Loucy (cell line): Measurements from ENCODE around the gene TSC22D4.

Experiments used
- H2AFZ ChIP-seq: fragments of 200-600 bp; sonication (generic); 2 replicates; pipeline ENCODE4 v1.6.0; 2016; ENCODE audit warnings: antibody characterized with exemption, mild to moderate bottlenecking, low read length, moderate library complexity
- H3F3A ChIP-seq: fragments of 200-600 bp; 2 replicates; pipeline ENCODE4 v1.6.0; 2016; ENCODE audit warnings: antibody characterized with exemption, low read depth, mild to moderate bottlenecking
- H3K27me3 ChIP-seq: fragments of 200-600 bp; sonication (generic); 2 replicates; pipeline ENCODE4 v1.6.1; 2014; ENCODE audit warnings: low read length, mild to moderate bottlenecking; ENCODE audit not compliant: insufficient read depth, poor library complexity, severe bottlenecking
- H3K36me3 ChIP-seq: fragments of 200-600 bp; sonication (generic); 2 replicates; pipeline ENCODE4 v1.6.1; 2016; ENCODE audit warnings: low read length; ENCODE audit not compliant: insufficient read depth
- H3K4me1 ChIP-seq: fragments of 200-600 bp; sonication (generic); 2 replicates; pipeline ENCODE4 v1.5.1; 2014; ENCODE audit warnings: low read length, mild to moderate bottlenecking; ENCODE audit not compliant: insufficient read depth, poor library complexity, severe bottlenecking
- H3K4me2 ChIP-seq: fragments of 200-600 bp; sonication (generic); 2 replicates; pipeline ENCODE4 v1.6.0; 2014; ENCODE audit warnings: antibody characterized with exemption, low read length, low read depth, mild to moderate bottlenecking; ENCODE audit not compliant: poor library complexity, severe bottlenecking
- H3K4me3 ChIP-seq: fragments of 200-600 bp; sonication (generic); 2 replicates; pipeline ENCODE4 v1.5.1; 2014; ENCODE audit warnings: low read length, mild to moderate bottlenecking, mixed read lengths; ENCODE audit not compliant: poor library complexity, severe bottlenecking
- H3K79me2 ChIP-seq: fragments of 200-600 bp; sonication (generic); 2 replicates; pipeline ENCODE4 v1.6.1; 2014; ENCODE audit warnings: low read length; ENCODE audit not compliant: insufficient read depth
- H3K9ac ChIP-seq: fragments of 200-600 bp; sonication (generic); 2 replicates; pipeline ENCODE4 v1.6.0; 2014; ENCODE audit warnings: mild to moderate bottlenecking, low read depth, low read length, moderate library complexity; ENCODE audit not compliant: poor library complexity, severe bottlenecking
- H3K9me2 ChIP-seq: fragments of 200-600 bp; sonication (generic); replicated peaks from 2 replicates; pipeline ENCODE4 v1.6.1; 2016; ENCODE audit warnings: low read depth, low read length, mixed read lengths
- H3K9me3 ChIP-seq: fragments of 200-600 bp; sonication (generic); 2 replicates; pipeline ENCODE4 v1.6.1; 2014; ENCODE audit warnings: mild to moderate bottlenecking, antibody characterized with exemption, low read length, low read depth; ENCODE audit not compliant: insufficient read depth
- H4K20me1 ChIP-seq: fragments of 200-600 bp; sonication (generic); 2 replicates; pipeline ENCODE4 v1.6.0; 2014; ENCODE audit warnings: antibody characterized with exemption, low read length, mild to moderate bottlenecking; ENCODE audit not compliant: insufficient read depth, poor library complexity, severe bottlenecking
- EZH2phosphoT487 ChIP-seq: fragments of 200-600 bp; IDR thresholded peaks from 2 replicates; pipeline ENCODE4 v1.6.1; 2018; ENCODE audit warnings: antibody characterized with exemption, mild to moderate bottlenecking, moderate library complexity, borderline replicate concordance
- TF ChIP-seq, protein P1 (sequence below): fragments of 200-600 bp; sonication (generic); conservative IDR thresholded peaks from 2 replicates; pipeline ENCODE4 v1.5.1; 2014; ENCODE audit warnings: mild to moderate bottlenecking, antibody characterized with exemption, low read length

TSC22D4 gene

GRCh38 chr7:100476101-100476780 is 2.8 kb downstream of the TSC22D4 start:
- peaks cover 62% of the 10 kb centered on the region for H3K79me2 ChIP-seq
- peaks cover 5% of the 10 kb centered on the region for H3K27me3 ChIP-seq
- H3F3A ChIP-seq, result peaks cover 3% of the 10 kb centered on the region; the same call in 1 of the 2 replicates
- H3K4me1 ChIP-seq, result peaks cover 40% of the 10 kb centered on the region
- peak overlapping the region; percentile 84 for H3K4me3 ChIP-seq
- H4K20me1 ChIP-seq, result peaks cover 64% of the 10 kb centered on the region
- H3K9me3 ChIP-seq, result no peaks in the 10 kb centered on the region
- H3K9ac ChIP-seq, result peak overlapping the region; percentile 99
- no peaks in the 10 kb centered on the region for H3K9me2 ChIP-seq
- H2AFZ ChIP-seq, result no peak overlapping the region
- H3K4me2 ChIP-seq, result peak overlapping the region; percentile 99
- TF ChIP-seq, protein P1, sequence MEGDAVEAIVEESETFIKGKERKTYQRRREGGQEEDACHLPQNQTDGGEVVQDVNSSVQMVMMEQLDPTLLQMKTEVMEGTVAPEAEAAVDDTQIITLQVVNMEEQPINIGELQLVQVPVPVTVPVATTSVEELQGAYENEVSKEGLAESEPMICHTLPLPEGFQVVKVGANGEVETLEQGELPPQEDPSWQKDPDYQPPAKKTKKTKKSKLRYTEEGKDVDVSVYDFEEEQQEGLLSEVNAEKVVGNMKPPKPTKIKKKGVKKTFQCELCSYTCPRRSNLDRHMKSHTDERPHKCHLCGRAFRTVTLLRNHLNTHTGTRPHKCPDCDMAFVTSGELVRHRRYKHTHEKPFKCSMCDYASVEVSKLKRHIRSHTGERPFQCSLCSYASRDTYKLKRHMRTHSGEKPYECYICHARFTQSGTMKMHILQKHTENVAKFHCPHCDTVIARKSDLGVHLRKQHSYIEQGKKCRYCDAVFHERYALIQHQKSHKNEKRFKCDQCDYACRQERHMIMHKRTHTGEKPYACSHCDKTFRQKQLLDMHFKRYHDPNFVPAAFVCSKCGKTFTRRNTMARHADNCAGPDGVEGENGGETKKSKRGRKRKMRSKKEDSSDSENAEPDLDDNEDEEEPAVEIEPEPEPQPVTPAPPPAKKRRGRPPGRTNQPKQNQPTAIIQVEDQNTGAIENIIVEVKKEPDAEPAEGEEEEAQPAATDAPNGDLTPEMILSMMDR, result no peak
- TF ChIP-seq EZH2phosphoT487, result no peak
- peaks cover 14% of the 10 kb centered on the region; the same call in 1 of the 2 replicates for H3K36me3 ChIP-seq

- peak overlapping the region; percentile 99 for H3K9ac ChIP-seq
- peak overlapping the region; percentile 84 for H3K4me3 ChIP-seq
- H3F3A ChIP-seq, result peaks cover 3% of the 10 kb centered on the region; the same call in 1 of the 2 replicates
- peak overlapping the region; percentile 99 for H3K4me2 ChIP-seq
- H3K79me2 ChIP-seq, result peaks cover 62% of the 10 kb centered on the region
- no peak for TF ChIP-seq EZH2phosphoT487
- TF ChIP-seq, protein P1, result no peak
- no peak overlapping the region for H2AFZ ChIP-seq
- H3K27me3 ChIP-seq, result peaks cover 5% of the 10 kb centered on the region
- H3K4me1 ChIP-seq, result peaks cover 40% of the 10 kb centered on the region
- no peaks in the 10 kb centered on the region for H3K9me2 ChIP-seq
- no peaks in the 10 kb centered on the region for H3K9me3 ChIP-seq
- H4K20me1 ChIP-seq, result peaks cover 64% of the 10 kb centered on the region
- peaks cover 14% of the 10 kb centered on the region; the same call in 1 of the 2 replicates for H3K36me3 ChIP-seq
Observed at GRCh38 chr7:100475549-100475948, 3.5 kb downstream of the TSC22D4 start.

DNA sequence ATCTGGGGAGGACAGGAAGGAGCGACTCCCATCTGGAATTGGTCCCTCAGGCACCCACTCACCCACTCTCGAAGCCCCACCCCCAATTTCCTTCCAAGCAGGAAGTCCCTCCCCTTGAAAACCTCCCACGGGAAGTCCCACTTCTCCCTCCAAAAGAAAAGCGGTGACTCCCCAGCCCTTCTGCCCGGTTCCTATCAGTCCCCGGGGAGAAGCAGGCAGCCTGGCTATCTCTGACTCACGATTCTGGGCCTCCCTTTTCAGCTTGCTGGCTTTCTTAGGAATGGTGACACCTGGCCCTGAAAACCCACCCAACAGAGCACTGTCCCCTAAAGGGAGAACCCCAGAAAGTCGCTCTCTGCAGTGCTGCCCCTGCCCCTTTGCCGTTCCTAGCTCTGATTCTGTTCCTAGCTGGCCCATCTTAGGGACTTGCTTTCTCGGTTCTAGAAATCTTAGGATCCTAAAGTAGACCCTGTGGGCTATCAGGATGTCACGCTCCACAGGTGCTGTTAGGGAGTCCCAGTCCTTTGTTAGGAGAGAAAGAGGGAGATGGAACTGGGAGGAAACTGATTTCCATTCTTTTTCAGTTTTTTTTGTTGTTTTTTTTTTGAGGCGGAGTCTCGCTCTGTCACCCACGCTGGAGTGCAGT is 6.0 kb downstream of the TSC22D4 start:
- H2AFZ ChIP-seq, result no peak overlapping the region
- H3K9me3 ChIP-seq, result no peaks in the 10 kb centered on the region
- H3K9me2 ChIP-seq, result no peaks in the 10 kb centered on the region
- H4K20me1 ChIP-seq, result peaks cover 73% of the 10 kb centered on the region
- peak overlapping the region; percentile 44 for H3K9ac ChIP-seq
- H3K36me3 ChIP-seq, result peaks cover 14% of the 10 kb centered on the region; the same call in 1 of the 2 replicates
- H3K79me2 ChIP-seq, result peaks cover 51% of the 10 kb centered on the region
- H3K4me3 ChIP-seq, result peak overlapping the region; percentile 41
- no peaks in the 10 kb centered on the region for H3F3A ChIP-seq
- H3K4me2 ChIP-seq, result peak overlapping the region; percentile 59
- H3K4me1 ChIP-seq, result peaks cover 40% of the 10 kb centered on the region
- no peak for TF ChIP-seq EZH2phosphoT487
- TF ChIP-seq, protein P1, result no peak
- no peaks in the 10 kb centered on the region for H3K27me3 ChIP-seq
